Right lobe of liver (tissue), 6 donors: ENCODE measurements around the gene MFAP3. TPM values are rescaled to one million over a fixed set of nuclear protein-coding genes. Genes with fewer than 3 reads are reported as not detected.
"Not testable (repeated sequence)": the region's sequence is repeated elsewhere in the genome, so short reads cannot be mapped to it uniquely, and the experiment has no call there.

ENCODE experiments used
- ATAC-seq, 4 donors: fragments of 200-7000 bp; cut with Tn5 transposase; one replicate each; pipeline ENCODE4 v1.9.1; 2020; ENCODE audit warnings: mild to moderate bottlenecking in 4 of 4, moderate library complexity in 4 of 4
- DNase-seq, 3 donors: peaks; one replicate each; pipeline ENCODE4 v3.0.0-alpha.2; 2020
- H3K27ac ChIP-seq, 3 donors: fragments of 200-600 bp; one replicate each; pipeline ENCODE4 v1.8.0; 2022
- H3K27me3 ChIP-seq, 2 donors: fragments of 200-600 bp; one replicate each; pipeline ENCODE4 v1.8.0; 2022
- H3K36me3 ChIP-seq, 4 donors: fragments of 200-600 bp; sonication (generic) in 1 of 4; one replicate each; pipeline versions ENCODE4 v1.5.1 to v1.8.0; 2017 to 2022; ENCODE audit warnings: control low read depth in 1 of 4
- H3K4me1 ChIP-seq, 4 donors: fragments of 200-600 bp; sonication (generic) in 1 of 4; one replicate each; pipeline versions ENCODE4 v1.5.1 to v1.8.0; 2017 to 2022; ENCODE audit warnings: control low read depth in 1 of 4
- H3K4me3 ChIP-seq, 3 donors: fragments of 200-600 bp; one replicate each; pipeline ENCODE4 v1.8.0; 2022
- H3K9me3 ChIP-seq, 4 donors: fragments of 200-600 bp; sonication (generic) in 1 of 4; one replicate each; pipeline versions ENCODE4 v1.5.1 to v1.8.0; 2017 to 2022; ENCODE audit warnings: control low read depth in 1 of 4
- CTCF ChIP-seq, 4 donors: fragments of 200-600 bp in 3 of 4; fragments of 450-650 bp in 1 of 4; IDR thresholded peaks; one replicate each; pipeline versions ENCODE4 v1.5.1 to v1.8.0; 2016 to 2022; ENCODE audit warnings: antibody characterized with exemption in 4 of 4, mild to moderate bottlenecking in 2 of 4
- POLR2A ChIP-seq: fragments of 450-650 bp; IDR thresholded peaks from one replicate; pipeline ENCODE4 v1.6.1; 2017; ENCODE audit warnings: antibody characterized with exemption, mild to moderate bottlenecking
- WGBS: methylation state at CpG from one replicate; pipeline ENCODE4 v1.1.6; 2018; ENCODE audit warnings: low coverage, low lambda C conversion rate; ENCODE audit not compliant: insufficient coverage; ENCODE audit errors: missing lambda C conversion rate; 5-methylcytosine and 5-hydroxymethylcytosine counted together
- intact Hi-C, 2 donors: fragments of 100-400 bp; cut with DNase I; formaldehyde crosslinking; loops; one replicate each; pipeline versions ENCODE4 v1.11.2 to v1.14.1; 2022
- total RNA-seq, 6 experiments: library from RNA; depleted of rRNA in 2 of 6; stranded (reverse); fragments of >200 nt in 2 of 6; fragmentation: NEBNext Ultra II Directional in 3 of 6; extraction: Animal tissue kit (Norgen Biotek cat#: 25700) in 3 of 6; gene quantifications; one replicate each; pipeline versions ENCODE4 v1.1.0 to v1.2.4, GENCODE V29; 2016 to 2023
- donor health status: DM: no; HTN: yes; CAD: no.
- donor health status: DM: no; HTN: no; CAD: no.
- donor health status: DM: no; HTN: no; CAD: no.
- donor health status: DM: no; HTN: yes; CAD: no.
- donor health status: DM: no; HTN: yes; CAD: no.

Gene MFAP3
- total RNA-seq, 6 experiments from 2014 or later, result 14.8 to 29.8 (median 16.1) TPM

GRCh38 chr5:154063372-154063771 is 24.6 kb downstream of the MFAP3 start:
- Histone ChIP-seq H3K36me3 (no peaks in the 10 kb centered on the region), H3K4me3 (no peak overlapping the region), H3K9me3 (no peaks in the 10 kb centered on the region), H3K27me3 (no peaks in the 10 kb centered on the region), H3K4me1 (peaks cover 0 to 11% (median 5%) of the 10 kb centered on the region in 4 donors), H3K27ac (no peak overlapping the region)
- TF ChIP-seq POLR2A, result no peak
- no peak for TF ChIP-seq CTCF (IDR thresholded peaks at IDR 0.05)
- no peak for ATAC-seq
- intact Hi-C loops, result loop anchor here in 1 of 2 donors (10.0 kb wide), 1 partner anchor 351 kb away; no protein-coding TSS in a partner anchor
- no peak for DNase-seq

- Histone ChIP-seq H3K4me1 (no peaks in the 10 kb centered on the region), H3K27ac (no peak overlapping the region), H3K4me3 (no peak overlapping the region), H3K9me3 (no peaks in the 10 kb centered on the region), H3K27me3 (no peaks in the 10 kb centered on the region), H3K36me3 (no peaks in the 10 kb centered on the region)
- TF ChIP-seq POLR2A, result no peak
- no peak for TF ChIP-seq CTCF (IDR thresholded peaks at IDR 0.05)
- intact Hi-C loops, result loop anchor here in 1 of 2 donors (10.0 kb wide), 1 partner anchor 349 kb away; no protein-coding TSS in a partner anchor
- no peak for ATAC-seq
- DNase-seq, result no peak
These were observed 27.2 kb downstream of the MFAP3 start for GRCh38 chr5:154065971-154066370.

- not testable (repeated sequence) for ATAC-seq, DNase-seq, H3K9me3 ChIP-seq, H3K4me1 ChIP-seq, H3K27me3 ChIP-seq, H3K36me3 ChIP-seq, H3K27ac ChIP-seq, H3K4me3 ChIP-seq
- WGBS, result 56% methylated on average over 5 of the region's 5 CpGs
- intact Hi-C loops, result loop anchor here (10.0 kb wide), 2 partner anchors 335 to 345 kb away; no protein-coding TSS in a partner anchor
These were observed 31.1 kb downstream of the MFAP3 start for GRCh38 chr5:154069854-154070253.

- intact Hi-C loops, result loop anchor here in 1 of 2 donors (2.0 to 10.0 kb wide), 2 partner anchors 109 to 333 kb away; no protein-coding TSS in a partner anchor
- H3K4me3 ChIP-seq, result no peak overlapping the region
- ATAC-seq (no peak), DNase-seq (no peak)
- WGBS, result 49% methylated on average over 2 of the region's 2 CpGs
- H3K36me3 ChIP-seq, result no peaks in the 10 kb centered on the region
- TF ChIP-seq POLR2A, result no peak
- no peaks in the 10 kb centered on the region for H3K9me3 ChIP-seq
- no peaks in the 10 kb centered on the region for H3K27me3 ChIP-seq
- H3K27ac ChIP-seq, result no peak overlapping the region
- H3K4me1 ChIP-seq, result peaks cover 0 to 9% (median 0%) of the 10 kb centered on the region in 4 donors
These were observed 33.1 kb downstream of the MFAP3 start for GRCh38 chr5:154071799-154072413.

GRCh38 chr5:154072414-154073171 is 33.8 kb downstream of the MFAP3 start:
- TF ChIP-seq POLR2A (no peak), CTCF (IDR thresholded peaks at IDR 0.05) (peak; percentile 90 to 92 (median 91))
- Histone ChIP-seq H3K27ac (no peak overlapping the region), H3K27me3 (no peaks in the 10 kb centered on the region), H3K4me1 (peaks cover 0 to 16% (median 0%) of the 10 kb centered on the region in 4 donors), H3K4me3 (no peak overlapping the region), H3K36me3 (no peaks in the 10 kb centered on the region), H3K9me3 (no peaks in the 10 kb centered on the region)
- WGBS, result 8% methylated on average over 18 of the region's 18 CpGs
- DNase-seq, result peak; percentile 82 to 87 (median 83)
- peak; percentile 98 to 100 (median 99) for ATAC-seq
- intact Hi-C loops, result loop anchor here in 1 of 2 donors (2.0 to 10.0 kb wide), 2 partner anchors 108 to 332 kb away; no protein-coding TSS in a partner anchor
